SK-N-SH (cell line): Measurements from ENCODE around the gene GRAMD2B. TPM values are rescaled to one million over a fixed set of nuclear protein-coding genes. Genes with fewer than 3 reads are reported as not detected.

ENCODE experiments used
- CTCF ChIA-PET: fragments of 300-600, 350-600 bp; formaldehyde crosslinking; extraction: SDS; loops from one replicate; lab custom pipeline; 2021; lab: Yijun Ruan, JAX
- POLR2A ChIA-PET: fragments of 350-600 bp; sonication (Branson Sonifier 250); formaldehyde crosslinking; extraction: SDS; loops from one replicate; lab custom pipeline; 2020; ENCODE audit warnings: antibody characterized with exemption, inconsistent platforms; lab: Yijun Ruan, JAX
- DNase-seq: peaks from one replicate; pipeline ENCODE4 v3.0.0; 2012
- H2AFZ ChIP-seq: fragments of 200-600 bp; sonication (generic); 2 replicates; pipeline ENCODE4 v1.8.1; 2016; ENCODE audit warnings: antibody characterized with exemption, mild to moderate bottlenecking, low read depth
- H3F3A ChIP-seq: fragments of 200-600 bp; sonication (generic); replicated peaks from 2 replicates; pipeline ENCODE3; 2016; ENCODE audit warnings: antibody characterized with exemption, mild to moderate bottlenecking; ENCODE audit not compliant: insufficient read depth
- H3K27ac ChIP-seq, 2 experiments: fragments of 200-500 bp in 1 of 2; fragments of 200-600 bp in 1 of 2; sonication (Bioruptor generic) in 1 of 2; sonication (generic), shearing (Covaris generic) in 1 of 2; 2 replicates each; pipeline versions ENCODE4 v1.5.1 to v1.6.1; 2014 to 2016; ENCODE audit warnings: low read depth in 2 of 2, inconsistent platforms in 1 of 2, low read length in 1 of 2, mild to moderate bottlenecking in 1 of 2, mixed read lengths in 1 of 2
- H3K27me3 ChIP-seq: fragments of 200-600 bp; sonication (generic), shearing (Covaris generic); 2 replicates; pipeline ENCODE4 v1.6.1; 2016; ENCODE audit warnings: mixed run types; ENCODE audit not compliant: insufficient read depth
- H3K36me3 ChIP-seq, 2 experiments: fragments of 200-500 bp in 1 of 2; fragments of 200-600 bp in 1 of 2; sonication (Bioruptor generic) in 1 of 2; sonication (generic) in 1 of 2; replicated peaks in 1 of 2; 2 replicates each; pipeline versions ENCODE3 to v1.5.1; 2014 to 2016; ENCODE audit warnings: low read length in 1 of 2, mild to moderate bottlenecking in 1 of 2; ENCODE audit not compliant: insufficient read depth in 2 of 2, control insufficient read depth in 1 of 2
- H3K4me1 ChIP-seq, 2 experiments: fragments of 200-500 bp in 1 of 2; fragments of 200-600 bp in 1 of 2; sonication (Bioruptor generic) in 1 of 2; sonication (generic), shearing (Covaris generic) in 1 of 2; 2 replicates each; pipeline versions ENCODE4 v1.5.1 to v1.6.1; 2014 to 2016; ENCODE audit warnings: low read depth in 1 of 2, low read length in 1 of 2, mixed run types in 1 of 2; ENCODE audit not compliant: insufficient read depth in 2 of 2, control insufficient read depth in 1 of 2
- H3K4me2 ChIP-seq: fragments of 200-600 bp; sonication (generic), shearing (Covaris generic); 2 replicates; pipeline ENCODE4 v1.6.1; 2017; ENCODE audit warnings: mixed run types
- H3K4me3 ChIP-seq, 2 experiments: fragments of 200-500 bp in 1 of 2; fragments of 200-600 bp in 1 of 2; sonication (Bioruptor generic) in 1 of 2; sonication (generic), shearing (Covaris generic) in 1 of 2; 2 replicates each; pipeline versions ENCODE4 v1.5.1 to v1.8.1; 2014 to 2016; ENCODE audit warnings: low read depth in 2 of 2, inconsistent platforms in 1 of 2, low read length in 1 of 2, mild to moderate bottlenecking in 1 of 2, mixed read lengths in 1 of 2, moderate library complexity in 1 of 2
- H3K79me2 ChIP-seq: fragments of 200-600 bp; sonication (generic); 2 replicates; pipeline ENCODE4 v1.8.1; 2017; ENCODE audit warnings: mild to moderate bottlenecking; ENCODE audit not compliant: insufficient read depth
- H3K9ac ChIP-seq: fragments of 200-600 bp; sonication (generic); 2 replicates; pipeline ENCODE4 v1.6.1; 2017; ENCODE audit warnings: mixed run types
- H3K9me2 ChIP-seq: fragments of 200-600 bp; sonication (generic); 2 replicates; pipeline ENCODE4 v1.6.1; 2017; ENCODE audit warnings: mixed run types
- H3K9me3 ChIP-seq: fragments of 200-600 bp; sonication (generic); 2 replicates; pipeline ENCODE4 v1.6.1; 2017; ENCODE audit warnings: mixed run types, mild to moderate bottlenecking, moderate library complexity
- H4K20me1 ChIP-seq: fragments of 200-600 bp; sonication (generic); 2 replicates; pipeline ENCODE4 v1.6.1; 2017; ENCODE audit warnings: mild to moderate bottlenecking, mixed run types; ENCODE audit not compliant: insufficient read depth
- EP300 ChIP-seq, 2 experiments: IDR thresholded peaks; 2 replicates each; pipeline versions ENCODE4 v1.4.0 to v1.6.1; 2012; ENCODE audit warnings: borderline replicate concordance in 1 of 2, low read depth in 1 of 2, low read length in 1 of 2
- EZH2phosphoT487 ChIP-seq: fragments of 200-600 bp; sonication (generic); IDR thresholded peaks from 2 replicates; pipeline ENCODE4 v1.6.1; 2017; ENCODE audit warnings: low read depth, mixed run types, mild to moderate bottlenecking, antibody characterized with exemption, moderate library complexity, borderline replicate concordance
- FOSL2 ChIP-seq: IDR thresholded peaks from 2 replicates; pipeline ENCODE4 v1.4.0; 2012; ENCODE audit warnings: low read depth, mild to moderate bottlenecking, moderate library complexity, borderline replicate concordance
- JUND ChIP-seq: IDR thresholded peaks from 2 replicates; pipeline ENCODE4 v1.4.0; 2012
- NRF1 ChIP-seq: IDR thresholded peaks from 2 replicates; pipeline ENCODE4 v1.6.1; 2012; ENCODE audit warnings: low read depth, mild to moderate bottlenecking, low read length
- RAD21 ChIP-seq: IDR thresholded peaks from 2 replicates; pipeline ENCODE4 v1.6.1; 2012; ENCODE audit warnings: mild to moderate bottlenecking, low read length
- RXRA ChIP-seq: IDR thresholded peaks from 2 replicates; pipeline ENCODE4 v1.4.0; 2012; ENCODE audit warnings: low read depth, mild to moderate bottlenecking, borderline replicate concordance
- SIN3A ChIP-seq: IDR thresholded peaks from 2 replicates; pipeline ENCODE4 v1.6.1; 2012; ENCODE audit warnings: low read depth, mild to moderate bottlenecking, low read length, moderate library complexity, borderline replicate concordance
- SMC3 ChIP-seq: IDR thresholded peaks from 2 replicates; pipeline ENCODE4 v1.6.1; 2012; ENCODE audit warnings: low read depth, low read length, improper control_type of control experiment
- TCF12 ChIP-seq: IDR thresholded peaks from 2 replicates; pipeline ENCODE4 v1.4.0; 2012
- ZBTB33 ChIP-seq: IDR thresholded peaks from 2 replicates; pipeline ENCODE4 v1.4.0; 2012; ENCODE audit warnings: low read depth, borderline replicate concordance
- WGBS: methylation state at CpG from one replicate; pipeline ENCODE4 v1.1.6; 2017; ENCODE audit warnings: low lambda C conversion rate; 5-methylcytosine and 5-hydroxymethylcytosine counted together
- polyA plus RNA-seq, 3 experiments: library from polyadenylated mRNA; depleted of rRNA; stranded (reverse); fragments of >200 nt; gene quantifications; 2 replicates each; pipeline ENCODE4 v1.2.3, GENCODE V29; 2012

GRAMD2B gene
- polyA plus RNA-seq, 1 of the 3 experiments (the other 2 are of a cell fraction), result 16.0 TPM

DNA sequence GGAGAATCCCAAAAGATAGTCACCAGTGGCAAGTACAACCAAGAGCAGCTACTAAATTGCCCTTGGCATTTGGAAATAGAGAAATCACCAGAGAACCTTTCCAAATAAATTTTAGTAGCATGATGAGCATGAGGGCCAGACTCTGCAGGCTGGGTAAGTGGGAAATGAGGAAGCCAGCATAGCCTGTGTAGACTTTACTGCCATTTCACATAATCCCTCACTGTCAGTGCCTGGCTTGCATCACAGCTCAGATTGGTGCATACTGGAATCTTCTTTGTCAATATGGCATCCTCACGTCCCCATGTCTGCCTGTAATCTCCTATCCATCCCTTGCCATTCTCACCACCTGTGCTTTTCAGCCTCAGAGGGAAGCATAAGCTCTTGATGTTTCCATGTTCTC, 14.5 kb downstream of the GRAMD2B start:
- ChIA-PET POLR2A (no interaction called here), CTCF (interaction anchor here (1.4 kb wide), 1 partner anchor 84 kb away, joined by 3 read pairs; no protein-coding TSS in a partner anchor)
- Histone ChIP-seq H3K4me1 (peaks cover 0 to 2% of the 10 kb centered on the region in 2 experiments; a peak in 1 of 4 replicates), H3K9ac (no peak overlapping the region), H3F3A (peaks cover 6% of the 10 kb centered on the region), H3K79me2 (peaks cover 59% of the 10 kb centered on the region; the same call in 1 of the 2 replicates), H3K27me3 (no peaks in the 10 kb centered on the region), H3K4me3 (no peak overlapping the region), H2AFZ (no peak overlapping the region), H3K36me3 (peaks cover 2 to 6% of the 10 kb centered on the region in 2 experiments), H3K4me2 (no peak overlapping the region), H4K20me1 (no peaks in the 10 kb centered on the region), H3K27ac (no peak overlapping the region), H3K9me2 (no peaks in the 10 kb centered on the region), H3K9me3 (0 out of 2 replicates have a peak, but pooled peaks cover 5% of the 10 kb centered on the region)
- TF ChIP-seq EZH2phosphoT487, result no peak
- no peak for TF ChIP-seq NRF1
- no peak for TF ChIP-seq JUND
- TF ChIP-seq TCF12, result no peak
- no peak for TF ChIP-seq SIN3A
- no peak for TF ChIP-seq FOSL2
- no peak for TF ChIP-seq SMC3
- no peak for DNase-seq
- WGBS, result 73% methylated on average over 1 of the region's 1 CpG

- CTCF ChIA-PET, result no interaction called here
These were observed 15.1 kb downstream of the GRAMD2B start for GRCh38 chr5:126438267-126438666.

More at GRCh38 chr5:126438267-126438666, 15.1 kb downstream of the GRAMD2B start:
- POLR2A ChIA-PET, result no interaction called here
- Histone ChIP-seq H3K27ac (no peak overlapping the region), H3F3A (peaks cover 6% of the 10 kb centered on the region), H3K9me2 (no peaks in the 10 kb centered on the region), H3K27me3 (no peaks in the 10 kb centered on the region), H2AFZ (no peak overlapping the region), H3K9me3 (0 out of 2 replicates have a peak, but pooled peaks cover 5% of the 10 kb centered on the region), H3K36me3 (peaks cover 2 to 6% of the 10 kb centered on the region in 2 experiments), H3K4me3 (no peak overlapping the region), H3K4me2 (no peak overlapping the region), H3K4me1 (no peaks in the 10 kb centered on the region; a peak in 1 of 4 replicates), H3K9ac (no peak overlapping the region), H3K79me2 (peaks cover 64% of the 10 kb centered on the region; the same call in 1 of the 2 replicates), H4K20me1 (no peaks in the 10 kb centered on the region)
- 79% methylated on average over 4 of the region's 4 CpGs for WGBS
- TF ChIP-seq EP300 (IDR thresholded peaks at IDR 0.05; ENCODE audit: borderline replicate concordance in 1 of 2, low read depth in 1 of 2, low read length in 1 of 2) (no peak), ZBTB33 (no peak), RAD21 (no peak), RXRA (no peak)
- no peak for DNase-seq
